ENCODE measurements around the gene WIPI1.
"Not testable (repeated sequence)": the region's sequence is repeated elsewhere in the genome, so short reads cannot be mapped to it uniquely, and the experiment has no call there.

DNA sequence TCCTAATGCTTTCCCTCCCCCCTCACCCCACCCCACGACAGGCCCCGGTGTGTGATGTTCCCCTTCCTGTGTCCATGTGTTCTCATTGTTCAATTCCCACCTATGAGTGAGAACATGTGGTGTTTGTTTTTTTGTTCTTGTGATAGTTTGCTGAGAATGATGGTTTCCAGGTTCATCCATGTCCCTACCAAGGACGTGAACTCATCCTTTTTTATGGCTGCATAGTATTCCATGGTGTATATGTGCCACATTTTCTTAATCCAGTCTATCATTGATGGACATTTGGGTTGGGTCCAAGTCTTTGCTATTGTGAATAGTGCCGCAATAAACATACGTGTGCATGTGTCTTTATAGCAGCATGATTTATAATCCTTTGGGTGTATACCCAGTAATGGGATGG lies 53.5 kb downstream of the WIPI1 start:
- TF ChIP-seq, protein P1, sequence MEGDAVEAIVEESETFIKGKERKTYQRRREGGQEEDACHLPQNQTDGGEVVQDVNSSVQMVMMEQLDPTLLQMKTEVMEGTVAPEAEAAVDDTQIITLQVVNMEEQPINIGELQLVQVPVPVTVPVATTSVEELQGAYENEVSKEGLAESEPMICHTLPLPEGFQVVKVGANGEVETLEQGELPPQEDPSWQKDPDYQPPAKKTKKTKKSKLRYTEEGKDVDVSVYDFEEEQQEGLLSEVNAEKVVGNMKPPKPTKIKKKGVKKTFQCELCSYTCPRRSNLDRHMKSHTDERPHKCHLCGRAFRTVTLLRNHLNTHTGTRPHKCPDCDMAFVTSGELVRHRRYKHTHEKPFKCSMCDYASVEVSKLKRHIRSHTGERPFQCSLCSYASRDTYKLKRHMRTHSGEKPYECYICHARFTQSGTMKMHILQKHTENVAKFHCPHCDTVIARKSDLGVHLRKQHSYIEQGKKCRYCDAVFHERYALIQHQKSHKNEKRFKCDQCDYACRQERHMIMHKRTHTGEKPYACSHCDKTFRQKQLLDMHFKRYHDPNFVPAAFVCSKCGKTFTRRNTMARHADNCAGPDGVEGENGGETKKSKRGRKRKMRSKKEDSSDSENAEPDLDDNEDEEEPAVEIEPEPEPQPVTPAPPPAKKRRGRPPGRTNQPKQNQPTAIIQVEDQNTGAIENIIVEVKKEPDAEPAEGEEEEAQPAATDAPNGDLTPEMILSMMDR (IDR thresholded peaks at IDR 0.05; ENCODE audit: low read depth, low read length, poor library complexity, severe bottlenecking), result not testable (repeated sequence)
- TF ChIP-seq EZH2phosphoT487 (IDR thresholded peaks at IDR 0.05; ENCODE audit: borderline replicate concordance, low read length), result not testable (repeated sequence)

All from DOHH2 (cell line).